ENCODE measurements around the gene LAMC3. TPM values are rescaled to one million over a fixed set of nuclear protein-coding genes. Genes with fewer than 3 reads are reported as not detected.

The LAMC3 gene
- polyA plus RNA-seq, 1 of the 3 experiments (the other 2 are of a cell fraction): 0.07 TPM

- no peak for DNase-seq
- H3K4me3 ChIP-seq (ENCODE audit: low read depth in 2 of 2, low read length in 1 of 2): no peak overlapping the region
- no peaks in the 10 kb centered on the region for H3K79me2 ChIP-seq (ENCODE audit: insufficient read depth)
- ChIA-PET POLR2A (no interaction called here), CTCF (interaction anchor here (1.1 to 4.4 kb wide), 5 partner anchors 8 to 168 kb away, joined by 4 to 39 read pairs (median 7); no protein-coding TSS in a partner anchor)
- no peaks in the 10 kb centered on the region for H3K9me3 ChIP-seq
- H3F3A ChIP-seq (replicated peaks; ENCODE audit: insufficient read depth): no peaks in the 10 kb centered on the region
- no peaks in the 10 kb centered on the region for H4K20me1 ChIP-seq (ENCODE audit: insufficient read depth)
- H3K9me2 ChIP-seq: no peaks in the 10 kb centered on the region
- no peak overlapping the region for H3K27ac ChIP-seq (ENCODE audit: low read depth in 2 of 2, low read length in 1 of 2)
- no peak overlapping the region for H2AFZ ChIP-seq (ENCODE audit: low read depth)
- H3K4me2 ChIP-seq: no peak overlapping the region
- peaks cover 0 to 18% of the 10 kb centered on the region in 2 experiments; a peak in 1 of 4 replicates for H3K4me1 ChIP-seq (ENCODE audit: control insufficient read depth in 1 of 2, insufficient read depth in 2 of 2, low read depth in 1 of 2, low read length in 1 of 2)
- TF ChIP-seq, protein P1, sequence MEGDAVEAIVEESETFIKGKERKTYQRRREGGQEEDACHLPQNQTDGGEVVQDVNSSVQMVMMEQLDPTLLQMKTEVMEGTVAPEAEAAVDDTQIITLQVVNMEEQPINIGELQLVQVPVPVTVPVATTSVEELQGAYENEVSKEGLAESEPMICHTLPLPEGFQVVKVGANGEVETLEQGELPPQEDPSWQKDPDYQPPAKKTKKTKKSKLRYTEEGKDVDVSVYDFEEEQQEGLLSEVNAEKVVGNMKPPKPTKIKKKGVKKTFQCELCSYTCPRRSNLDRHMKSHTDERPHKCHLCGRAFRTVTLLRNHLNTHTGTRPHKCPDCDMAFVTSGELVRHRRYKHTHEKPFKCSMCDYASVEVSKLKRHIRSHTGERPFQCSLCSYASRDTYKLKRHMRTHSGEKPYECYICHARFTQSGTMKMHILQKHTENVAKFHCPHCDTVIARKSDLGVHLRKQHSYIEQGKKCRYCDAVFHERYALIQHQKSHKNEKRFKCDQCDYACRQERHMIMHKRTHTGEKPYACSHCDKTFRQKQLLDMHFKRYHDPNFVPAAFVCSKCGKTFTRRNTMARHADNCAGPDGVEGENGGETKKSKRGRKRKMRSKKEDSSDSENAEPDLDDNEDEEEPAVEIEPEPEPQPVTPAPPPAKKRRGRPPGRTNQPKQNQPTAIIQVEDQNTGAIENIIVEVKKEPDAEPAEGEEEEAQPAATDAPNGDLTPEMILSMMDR (IDR thresholded peaks at IDR 0.05): no peak
- TF ChIP-seq GABPA (IDR thresholded peaks at IDR 0.05; ENCODE audit: low read depth): no peak
- TF ChIP-seq NRF1 (IDR thresholded peaks at IDR 0.05; ENCODE audit: low read depth, low read length): no peak
- TF ChIP-seq, protein P2, sequence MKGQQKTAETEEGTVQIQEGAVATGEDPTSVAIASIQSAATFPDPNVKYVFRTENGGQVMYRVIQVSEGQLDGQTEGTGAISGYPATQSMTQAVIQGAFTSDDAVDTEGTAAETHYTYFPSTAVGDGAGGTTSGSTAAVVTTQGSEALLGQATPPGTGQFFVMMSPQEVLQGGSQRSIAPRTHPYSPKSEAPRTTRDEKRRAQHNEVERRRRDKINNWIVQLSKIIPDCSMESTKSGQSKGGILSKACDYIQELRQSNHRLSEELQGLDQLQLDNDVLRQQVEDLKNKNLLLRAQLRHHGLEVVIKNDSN (IDR thresholded peaks at IDR 0.05; ENCODE audit: borderline replicate concordance, low read depth): no peak
- TF ChIP-seq, protein P3, sequence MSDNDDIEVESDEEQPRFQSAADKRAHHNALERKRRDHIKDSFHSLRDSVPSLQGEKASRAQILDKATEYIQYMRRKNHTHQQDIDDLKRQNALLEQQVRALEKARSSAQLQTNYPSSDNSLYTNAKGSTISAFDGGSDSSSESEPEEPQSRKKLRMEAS (IDR thresholded peaks at IDR 0.05; ENCODE audit: low read depth): no peak
- TF ChIP-seq TEAD4 (IDR thresholded peaks at IDR 0.05; ENCODE audit: borderline replicate concordance, insufficient read depth): no peak
- no peak for TF ChIP-seq FOXM1 (IDR thresholded peaks at IDR 0.05; ENCODE audit: low read depth)
- TF ChIP-seq SMC3 (IDR thresholded peaks at IDR 0.05; ENCODE audit: low read depth, low read length): no peak
- no peak for TF ChIP-seq FOSL2 (IDR thresholded peaks at IDR 0.05; ENCODE audit: borderline replicate concordance, low read depth)
- TF ChIP-seq SIN3A (IDR thresholded peaks at IDR 0.05; ENCODE audit: borderline replicate concordance, low read depth, low read length): no peak
- TF ChIP-seq POLR2AphosphoS5 (IDR thresholded peaks at IDR 0.05; ENCODE audit: low read depth, low read length): no peak
- no peak for TF ChIP-seq RAD21 (IDR thresholded peaks at IDR 0.05; ENCODE audit: low read length)
- H3K27me3 ChIP-seq (ENCODE audit: insufficient read depth): no peaks in the 10 kb centered on the region
- no peaks in the 10 kb centered on the region for H3K36me3 ChIP-seq (replicated peaks in 1 of 2; ENCODE audit: control insufficient read depth in 1 of 2, insufficient read depth in 2 of 2, low read length in 1 of 2)
- 84% methylated on average over 18 of the region's 19 CpGs for WGBS (ENCODE audit: low lambda C conversion rate)
- no peak overlapping the region for H3K9ac ChIP-seq
Observed at GRCh38 chr9:131038256-131039128, 29.5 kb downstream of the LAMC3 start.

Measured in SK-N-SH (cell line).